HCT116 (cell line): Measurements from ENCODE around the gene ANO6. TPM values are rescaled to one million over a fixed set of nuclear protein-coding genes. Genes with fewer than 3 reads are reported as not detected.

ENCODE experiments used
- ATAC-seq: fragments of 200-7000 bp; cut with Tn5 transposase; 2 replicates; pipeline ENCODE4 v1.9.1; 2020; ENCODE audit warnings: mild to moderate bottlenecking, moderate library complexity
- BruUV-seq: library from RNA; stranded (reverse); fragments of 400-500 nt; replicated peaks from 2 replicates; lab custom pipeline; 2021; lab: Mats Ljungman, UMichigan
- CTCF ChIA-PET: fragments of 300-600 bp; sonication (Branson Sonifier 250); formaldehyde crosslinking; loops from one replicate; lab custom pipeline; 2021; ENCODE audit warnings: antibody characterized with exemption; lab: Charles Lee
- POLR2A ChIA-PET: fragments of 300-600, 350-600 bp; sonication (Branson Sonifier 250); formaldehyde crosslinking; loops from one replicate; lab custom pipeline; 2021; ENCODE audit warnings: antibody characterized with exemption; lab: Charles Lee
- RAD21 ChIA-PET, 2 experiments: fragments of 300-600 bp; sonication (Branson Sonifier 250); formaldehyde crosslinking; loops; one replicate each; lab custom pipeline; 2023; ENCODE audit warnings: low total read pairs in 2 of 2; ENCODE audit not compliant: uncharacterized antibody in 2 of 2, unreplicated experiment in 2 of 2, low non-redundant PET in 1 of 2; lab: Charles Lee
- DNase-seq: peaks from one replicate; pipeline ENCODE4 v3.0.0-alpha.2; 2010; ENCODE audit warnings: low read depth, low spot score
- H2AFZ ChIP-seq: fragments of 200-600 bp; shearing (Covaris generic), sonication (generic); 2 replicates; pipeline ENCODE4 v1.6.1; 2017; ENCODE audit warnings: low read depth, mixed run types, mixed read lengths, antibody characterized with exemption, low read length; ENCODE audit not compliant: poor library complexity, severe bottlenecking
- H3K27ac ChIP-seq: 2 replicates; pipeline ENCODE4 v1.5.1; 2012; ENCODE audit warnings: low read depth, low read length
- H3K27me3 ChIP-seq: fragments of 200-600 bp; sonication (generic); 2 replicates; pipeline ENCODE4 v1.6.1; 2016; ENCODE audit warnings: mixed run types, low read length, mixed read lengths; ENCODE audit not compliant: insufficient read depth
- H3K36me3 ChIP-seq, 2 experiments: fragments of 200-500 bp in 1 of 2; fragments of 200-600 bp in 1 of 2; sonication (Bioruptor generic) in 1 of 2; sonication (generic) in 1 of 2; 2 replicates each; pipeline versions ENCODE4 v1.5.1 to v1.6.1; 2014 to 2016; ENCODE audit warnings: low read length in 2 of 2, inconsistent platforms in 1 of 2, mixed read lengths in 1 of 2, mixed run types in 1 of 2; ENCODE audit not compliant: insufficient read depth in 2 of 2, control insufficient read depth in 1 of 2
- H3K4me1 ChIP-seq, 2 experiments: fragments of 200-600 bp in 1 of 2; sonication (generic) in 1 of 2; 2 replicates each; pipeline versions ENCODE4 v1.5.1 to v1.6.1; 2012 to 2017; ENCODE audit warnings: low read length in 2 of 2, inconsistent platforms in 1 of 2, mild to moderate bottlenecking in 1 of 2, mixed read lengths in 1 of 2, mixed run types in 1 of 2, moderate library complexity in 1 of 2; ENCODE audit not compliant: insufficient read depth in 2 of 2, control insufficient read depth in 1 of 2
- H3K4me2 ChIP-seq: fragments of 200-600 bp; sonication (generic); 2 replicates; pipeline ENCODE4 v1.6.1; 2017; ENCODE audit warnings: mixed run types, low read length, mixed read lengths
- H3K4me3 ChIP-seq, 2 experiments: fragments of 200-600 bp in 1 of 2; sonication (generic) in 1 of 2; replicated peaks in 1 of 2; 2 replicates each; pipeline ENCODE4 v1.5.1; 2011 to 2016; ENCODE audit warnings: low read length in 2 of 2, control low read depth in 1 of 2, low read depth in 1 of 2, mild to moderate bottlenecking in 1 of 2, mixed read lengths in 1 of 2, mixed run types in 1 of 2
- H3K79me2 ChIP-seq: fragments of 200-600 bp; sonication (generic); 2 replicates; pipeline ENCODE4 v1.6.1; 2017; ENCODE audit warnings: mild to moderate bottlenecking, mixed run types, low read length, moderate library complexity, mixed read lengths; ENCODE audit not compliant: insufficient read depth
- H3K9ac ChIP-seq: fragments of 200-600 bp; sonication (generic); 2 replicates; pipeline ENCODE4 v1.6.1; 2016; ENCODE audit warnings: low read length, mixed read lengths
- H3K9me2 ChIP-seq: fragments of 200-600 bp; sonication (generic), shearing (Covaris generic); 2 replicates; pipeline ENCODE4 v1.6.1; 2017; ENCODE audit warnings: mixed run types, mild to moderate bottlenecking, moderate library complexity; ENCODE audit not compliant: insufficient read depth
- H3K9me3 ChIP-seq, 2 experiments: fragments of 200-500 bp in 1 of 2; fragments of 200-600 bp in 1 of 2; sonication (Bioruptor generic) in 1 of 2; sonication (generic) in 1 of 2; 2 replicates each; pipeline ENCODE4 v1.6.1; 2014 to 2017; ENCODE audit warnings: low read length in 2 of 2, mixed read lengths in 2 of 2, inconsistent platforms in 1 of 2, low read depth in 1 of 2, mild to moderate bottlenecking in 1 of 2, mixed run types in 1 of 2, moderate library complexity in 1 of 2; ENCODE audit not compliant: control insufficient read depth in 1 of 2, insufficient read depth in 1 of 2
- H4K20me1 ChIP-seq: fragments of 200-600 bp; sonication (generic), shearing (Covaris generic); 2 replicates; pipeline ENCODE4 v1.6.1; 2017; ENCODE audit warnings: mixed run types, mild to moderate bottlenecking, moderate library complexity; ENCODE audit not compliant: insufficient read depth
- CEBPB ChIP-seq: IDR thresholded peaks from 2 replicates; pipeline ENCODE4 v1.6.1; 2012; ENCODE audit warnings: low read depth
- POLR2A ChIP-seq: IDR thresholded peaks from 2 replicates; pipeline ENCODE4 v1.7.0; 2011; ENCODE audit warnings: borderline replicate concordance; ENCODE audit not compliant: insufficient read depth, insufficient read length; ENCODE audit errors: extremely low read depth
- POLR2AphosphoS5 ChIP-seq: IDR thresholded peaks from 2 replicates; pipeline ENCODE4 v1.6.1; 2011; ENCODE audit warnings: mild to moderate bottlenecking, low read depth, low read length, moderate library complexity
- SP1 ChIP-seq: IDR thresholded peaks from 2 replicates; pipeline ENCODE4 v1.6.1; 2012; ENCODE audit warnings: low read depth
- YY1 ChIP-seq: IDR thresholded peaks from 2 replicates; pipeline ENCODE4 v1.6.1; 2011; ENCODE audit warnings: low read length, low read depth, moderate library complexity, mild to moderate bottlenecking; ENCODE audit not compliant: insufficient replicate concordance; ENCODE audit errors: extremely low read depth
- intact Hi-C: fragments of 100-400 bp; cut with micrococcal nuclease; formaldehyde crosslinking; loops from 2 replicates; pipeline ENCODE4 v1.10.0; 2022
- total RNA-seq: library from RNA; stranded (reverse); gene quantifications from one replicate; pipeline ENCODE4 v1.2.1, GENCODE V29; 2021; ENCODE audit not compliant: unreplicated experiment
- TF ChIP-seq, protein P1 (sequence below): IDR thresholded peaks from 2 replicates; pipeline ENCODE4 v1.6.1; 2012

Gene ANO6
- total RNA-seq, 1 experiment from 2014 or later = 36.7 TPM

GRCh38 chr12:45334396-45334795, 118.5 kb downstream of the ANO6 start:
- intact Hi-C loops = no loop called here
- no peak for ATAC-seq
- POLR2A ChIA-PET = no interaction called here
- H3K27me3 ChIP-seq = no peaks in the 10 kb centered on the region
- no peak overlapping the region for H3K4me2 ChIP-seq
- H3K9me2 ChIP-seq = no peaks in the 10 kb centered on the region
- no peak overlapping the region for H3K4me3 ChIP-seq
- no peaks in the 10 kb centered on the region for H3K9me3 ChIP-seq
- H3K36me3 ChIP-seq = no peaks in the 10 kb centered on the region
- CTCF ChIA-PET = no interaction called here
- TF ChIP-seq YY1 = no peak
- no peak for TF ChIP-seq CEBPB
- no peak for TF ChIP-seq POLR2AphosphoS5
- TF ChIP-seq, all 23 proteins: peak for 0
- no peak overlapping the region for H2AFZ ChIP-seq
- 0 out of 2 replicates have a peak, but pooled peaks cover 3% of the 10 kb centered on the region for H4K20me1 ChIP-seq
- no peak overlapping the region for H3K27ac ChIP-seq
- no peaks in the 10 kb centered on the region for H3K4me1 ChIP-seq
- no peak overlapping the region for H3K9ac ChIP-seq
- RAD21 ChIA-PET = no interaction called here
- H3K79me2 ChIP-seq = no peaks in the 10 kb centered on the region; the same call in 1 of the 2 replicates
- no peak for DNase-seq
- BruUV-seq = no TSS peak

DNA sequence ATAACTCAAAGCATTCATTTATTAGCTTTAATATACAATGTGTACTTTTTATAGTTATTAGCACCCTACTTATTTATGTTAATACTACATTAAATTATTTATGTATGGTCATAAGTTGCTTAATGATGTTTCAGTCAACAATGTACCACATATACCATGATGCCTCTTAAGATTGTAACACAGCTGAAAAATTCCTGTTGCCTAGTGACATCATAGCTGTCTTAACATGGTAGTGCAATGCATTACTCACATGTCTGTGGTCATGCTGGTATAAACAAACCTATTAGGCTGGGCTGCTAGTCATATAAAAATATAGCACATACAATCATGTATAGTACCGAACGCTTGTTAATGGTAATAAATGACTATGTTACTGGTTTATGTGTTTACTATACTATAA, 120.4 kb downstream of the ANO6 start:
- no peak overlapping the region for H3K27ac ChIP-seq
- intact Hi-C loops = no loop called here
- DNase-seq (no peak), ATAC-seq (no peak)
- H3K27me3 ChIP-seq = no peaks in the 10 kb centered on the region
- no peak overlapping the region for H3K4me2 ChIP-seq
- RAD21 ChIA-PET = no interaction called here
- TF ChIP-seq POLR2A = no peak
- no peak for TF ChIP-seq CEBPB
- TF ChIP-seq SP1 = no peak
- TF ChIP-seq, protein P1, sequence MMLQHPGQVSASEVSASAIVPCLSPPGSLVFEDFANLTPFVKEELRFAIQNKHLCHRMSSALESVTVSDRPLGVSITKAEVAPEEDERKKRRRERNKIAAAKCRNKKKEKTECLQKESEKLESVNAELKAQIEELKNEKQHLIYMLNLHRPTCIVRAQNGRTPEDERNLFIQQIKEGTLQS = no peak
- H3K9me3 ChIP-seq = no peaks in the 10 kb centered on the region
- CTCF ChIA-PET = no interaction called here
- H3K9ac ChIP-seq = no peak overlapping the region
- POLR2A ChIA-PET = interaction anchor here (1.5 kb wide), 1 partner anchor 13 kb away, joined by 4 read pairs; no protein-coding TSS in a partner anchor
- 0 out of 2 replicates have a peak, but pooled peaks cover 3% of the 10 kb centered on the region for H4K20me1 ChIP-seq
- no peaks in the 10 kb centered on the region for H3K4me1 ChIP-seq
- H3K79me2 ChIP-seq = no peaks in the 10 kb centered on the region
- BruUV-seq = no TSS peak
- no peak overlapping the region for H2AFZ ChIP-seq
- no peak overlapping the region for H3K4me3 ChIP-seq
- no peaks in the 10 kb centered on the region for H3K9me2 ChIP-seq
- H3K36me3 ChIP-seq = no peaks in the 10 kb centered on the region
